ENCODE measurements around the gene RBMXL3.

The RBMXL3 gene

GRCh38 chrX:115189110-115189509, at the start of gene RBMXL3:
TSS of gene RBMXL3 (plus strand) at chrX:115189410. CDS start at chrX:115189442, 32 bp downstream.
- no peak within 1 kb of the TSS for H3K4me3 ChIP-seq (ENCODE audit: low read depth, low read length)
- no peak for TF ChIP-seq CTCF (IDR thresholded peaks at IDR 0.05; ENCODE audit: insufficient read depth, low read depth, low read length, missing control alignments)
- no peak for DNase-seq (ENCODE audit: low read depth)

DNA sequence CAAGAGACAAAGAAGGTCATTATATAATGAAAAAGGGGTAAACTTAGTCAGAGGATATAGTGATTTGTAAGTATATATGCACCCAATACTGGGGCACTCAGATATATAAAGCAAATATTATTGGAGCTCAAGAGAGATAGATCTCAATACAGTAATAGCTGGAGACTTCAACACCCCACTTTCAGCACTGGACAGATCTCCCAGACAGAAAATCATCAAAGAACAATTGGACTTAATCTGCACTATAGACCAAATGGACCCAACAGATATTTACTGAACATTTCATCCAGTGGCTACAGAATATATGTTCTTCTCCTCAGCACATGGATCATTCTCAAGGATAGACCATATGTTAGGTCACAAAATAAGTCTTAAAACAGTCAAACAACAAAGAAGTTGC, 47.2 kb upstream of the RBMXL3 start:
- no peak for DNase-seq (ENCODE audit: low read depth)
- TF ChIP-seq CTCF (IDR thresholded peaks at IDR 0.05; ENCODE audit: insufficient read depth, low read depth, low read length, missing control alignments) = no peak
- no peak overlapping the region for H3K4me3 ChIP-seq (ENCODE audit: low read depth, low read length)

DNA sequence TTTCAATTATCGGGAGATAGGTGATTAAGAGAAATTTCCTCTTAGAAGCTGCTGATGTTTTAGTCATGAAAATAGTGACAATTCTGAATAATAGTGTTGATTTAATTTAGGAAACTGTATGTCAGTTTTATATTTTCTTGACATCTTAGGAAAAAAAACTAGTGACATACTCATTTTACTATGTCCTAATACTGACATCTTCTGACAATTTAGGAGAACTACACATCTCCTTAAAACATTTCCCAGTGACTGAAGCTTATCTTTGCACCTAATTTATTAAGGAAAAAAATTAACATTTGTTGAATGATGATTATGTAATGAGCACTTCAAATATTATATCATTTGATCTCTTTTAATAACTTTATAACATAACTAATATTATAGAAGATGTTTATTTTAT, 42.0 kb upstream of the RBMXL3 start:
- no peak overlapping the region for H3K4me3 ChIP-seq (ENCODE audit: low read depth, low read length)
- TF ChIP-seq CTCF (IDR thresholded peaks at IDR 0.05; ENCODE audit: insufficient read depth, low read depth, low read length, missing control alignments) = no peak
- DNase-seq (ENCODE audit: low read depth) = peak; percentile 1

- DNase-seq (ENCODE audit: low read depth) = no peak
- no peak overlapping the region for H3K4me3 ChIP-seq (ENCODE audit: low read depth, low read length)
- no peak for TF ChIP-seq CTCF (IDR thresholded peaks at IDR 0.05; ENCODE audit: insufficient read depth, low read depth, low read length, missing control alignments)
Measured at GRCh38 chrX:115173181-115173580, 16.0 kb upstream of the RBMXL3 start.

GRCh38 chrX:115174548-115174947, 14.7 kb upstream of the RBMXL3 start:
- no peak overlapping the region for H3K4me3 ChIP-seq (ENCODE audit: low read depth, low read length)
- no peak for TF ChIP-seq CTCF (IDR thresholded peaks at IDR 0.05; ENCODE audit: insufficient read depth, low read depth, low read length, missing control alignments)
- DNase-seq (ENCODE audit: low read depth) = no peak

GRCh38 chrX:115177932-115178331, 11.3 kb upstream of the RBMXL3 start:
- TF ChIP-seq CTCF (IDR thresholded peaks at IDR 0.05; ENCODE audit: insufficient read depth, low read depth, low read length, missing control alignments) = no peak
- no peak for DNase-seq (ENCODE audit: low read depth)
- H3K4me3 ChIP-seq (ENCODE audit: low read depth, low read length) = no peak overlapping the region

DNA sequence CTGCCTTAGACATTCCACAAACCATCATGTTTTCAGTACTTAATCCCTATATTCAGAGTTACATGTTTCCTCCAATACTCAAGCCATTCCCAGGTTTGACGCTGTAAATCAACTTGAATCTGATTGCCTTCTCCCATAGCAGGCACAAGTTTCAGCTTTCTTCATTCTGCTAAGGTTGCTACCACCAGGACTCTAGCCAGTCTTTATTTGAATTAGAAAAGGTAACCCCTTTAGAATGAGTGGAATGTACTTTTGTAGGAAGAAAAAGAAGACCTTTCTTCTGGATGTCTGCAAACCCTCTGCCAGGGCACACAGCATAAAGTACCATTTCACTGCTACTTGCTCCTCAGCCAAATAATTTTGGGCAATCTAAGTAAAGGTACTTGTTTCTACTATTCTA, 10.7 kb upstream of the RBMXL3 start:
- H3K4me3 ChIP-seq (ENCODE audit: low read depth, low read length) = no peak overlapping the region
- DNase-seq (ENCODE audit: low read depth) = no peak
- no peak for TF ChIP-seq CTCF (IDR thresholded peaks at IDR 0.05; ENCODE audit: insufficient read depth, low read depth, low read length, missing control alignments)
